Left renal cortex interstitium (tissue), 4 donors: Measurements from ENCODE around the gene ART4. TPM values are rescaled to one million over a fixed set of nuclear protein-coding genes. Genes with fewer than 3 reads are reported as not detected.

Experiments used
- DNase-seq, 4 donors: peaks; one replicate each; pipeline ENCODE4 v3.0.0-alpha.2; 2013; ENCODE audit warnings: low read depth in 4 of 4, low spot score in 2 of 4, missing footprints in 1 of 4
- polyA plus RNA-seq, 4 donors: library from polyadenylated mRNA; unstranded; fragments of 120-200 nt; gene quantifications; one replicate each; pipeline ENCODE4 v1.2.1, GENCODE V29; 2013; ENCODE audit not compliant: insufficient read length in 4 of 4

Gene ART4
- polyA plus RNA-seq, 4 donors, result 0.07 to 0.68 (median 0.17) TPM

- DNase-seq, result no peak
Observed at GRCh38 chr12:14852880-14853279, 9.6 kb upstream of the ART4 start.

- DNase-seq, result no peak
Observed at GRCh38 chr12:14850929-14851663, 7.8 kb upstream of the ART4 start.

GRCh38 chr12:14849661-14850060, 6.3 kb upstream of the ART4 start:
- DNase-seq, result no peak

GRCh38 chr12:14846876-14847580, 3.7 kb upstream of the ART4 start:
- no peak for DNase-seq

- DNase-seq, result no peak
Observed at GRCh38 chr12:14846042-14846587, 2.8 kb upstream of the ART4 start.

- DNase-seq, result peak in 2 of 4 donors; percentile 44 to 68
Observed at GRCh38 chr12:14845350-14845750, 2.0 kb upstream of the ART4 start.

GRCh38 chr12:14844401-14844800, 1.1 kb upstream of the ART4 start:
- no peak for DNase-seq

GRCh38 chr12:14842315-14842714, 1.0 kb downstream of the ART4 start:
- no peak for DNase-seq

GRCh38 chr12:14841761-14842160, 1.6 kb downstream of the ART4 start:
- DNase-seq, result no peak

- no peak for DNase-seq
Observed at GRCh38 chr12:14840616-14841015, 2.7 kb downstream of the ART4 start.

GRCh38 chr12:14839262-14839661, 4.1 kb downstream of the ART4 start:
- DNase-seq, result no peak

- no peak for DNase-seq
Observed at GRCh38 chr12:14836336-14837210, 6.8 kb downstream of the ART4 start.

GRCh38 chr12:14834509-14834908, 8.8 kb downstream of the ART4 start:
- DNase-seq, result no peak

GRCh38 chr12:14833952-14834351, 9.4 kb downstream of the ART4 start:
- no peak for DNase-seq

- DNase-seq, result no peak
Observed at GRCh38 chr12:14833336-14833735, 10.0 kb downstream of the ART4 start.

GRCh38 chr12:14828892-14829291, 14.4 kb downstream of the ART4 start:
- no peak for DNase-seq

GRCh38 chr12:14827043-14827442, 16.3 kb downstream of the ART4 start:
- no peak for DNase-seq

- DNase-seq, result no peak
Observed at GRCh38 chr12:14826491-14826890, 16.8 kb downstream of the ART4 start.

- no peak for DNase-seq
Observed at GRCh38 chr12:14825256-14825655, 18.1 kb downstream of the ART4 start.

GRCh38 chr12:14824012-14824634, 19.2 kb downstream of the ART4 start:
- no peak for DNase-seq

GRCh38 chr12:14814014-14814413, 29.3 kb downstream of the ART4 start, which contains the start of gene SMCO3:
Gene SMCO3 (minus strand): TSS chr12:14814182. CDS start chr12:14806680, 7,502 bp downstream.
- DNase-seq, result no peak
